ENCODE results near the gene LIN7C.

LIN7C gene

DNA sequence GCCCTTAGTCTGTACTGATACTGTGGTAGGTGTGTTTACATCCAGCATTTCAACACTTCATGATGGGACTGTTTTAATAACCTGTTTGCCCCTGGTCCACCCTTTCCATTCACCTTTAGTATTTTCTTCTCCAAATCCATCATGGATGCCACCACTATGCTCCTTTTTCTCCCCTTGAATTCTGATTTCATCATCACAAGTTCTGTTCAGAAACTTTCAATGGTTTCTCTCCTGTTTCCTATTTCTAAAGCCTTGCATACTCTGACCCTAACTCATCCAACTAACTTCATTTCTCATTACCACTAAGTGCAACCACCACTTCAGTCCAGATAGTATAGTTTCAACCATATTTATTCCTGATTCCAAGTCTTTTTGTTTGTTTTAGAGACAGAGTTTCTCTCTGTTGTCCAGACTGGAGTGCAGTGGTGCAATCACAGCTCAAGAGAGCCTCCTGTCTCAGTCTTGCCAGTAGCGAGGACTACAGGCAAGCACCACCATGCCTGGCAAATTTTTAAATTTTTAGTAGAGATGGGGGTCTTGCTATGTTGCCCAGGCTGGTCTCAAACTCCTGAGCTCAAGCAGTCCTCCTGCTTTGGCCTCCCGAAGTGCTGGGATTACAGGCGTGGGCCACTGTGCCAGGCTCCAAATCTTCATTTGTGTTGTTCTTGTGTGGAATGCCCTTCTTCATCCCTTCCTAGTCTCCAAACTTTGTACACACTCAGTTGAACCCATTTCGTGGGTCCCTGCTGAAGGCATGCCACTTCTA lies 1.2 kb upstream of the LIN7C start:
- no peak for DNase-seq

DNA sequence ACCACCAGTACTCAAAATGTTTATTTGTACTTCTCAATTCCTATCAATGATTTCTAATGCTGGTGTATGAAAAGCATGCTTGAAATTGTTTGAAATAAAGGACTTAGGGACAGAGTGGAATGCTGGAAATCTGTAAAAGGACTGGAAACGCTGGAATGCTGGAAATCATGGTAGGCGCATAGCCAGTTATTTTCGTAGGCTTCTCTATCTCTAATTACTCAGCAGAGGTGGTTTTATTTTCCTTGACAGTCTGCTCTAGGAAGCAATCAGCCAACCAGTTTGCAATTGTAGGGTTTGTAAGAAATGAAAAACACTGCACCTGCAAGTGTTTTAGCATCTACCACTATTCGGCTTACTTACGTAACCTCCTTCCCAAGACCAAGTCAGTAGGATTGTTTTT lies 788 bp downstream of the LIN7C start:
- no peak for DNase-seq

DNA sequence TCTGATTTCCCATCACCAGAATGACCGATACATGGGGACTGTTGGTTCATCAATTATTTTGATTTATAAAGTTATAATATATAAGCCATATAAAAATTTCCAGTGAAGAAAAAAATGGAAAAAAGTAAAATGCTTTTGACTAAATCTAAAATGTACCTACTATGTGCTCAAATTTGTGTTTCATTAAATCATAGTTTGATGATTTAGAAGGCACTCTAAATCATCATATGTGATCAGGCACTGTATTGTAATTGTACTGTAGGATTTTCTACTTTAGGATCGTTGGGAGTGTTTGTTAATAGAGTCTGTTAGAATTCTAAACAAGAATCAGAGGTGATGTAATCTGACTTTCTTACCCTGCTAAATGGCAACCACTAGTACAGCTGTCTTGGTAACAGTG lies 2.4 kb downstream of the LIN7C start:
- DNase-seq: no peak

DNA sequence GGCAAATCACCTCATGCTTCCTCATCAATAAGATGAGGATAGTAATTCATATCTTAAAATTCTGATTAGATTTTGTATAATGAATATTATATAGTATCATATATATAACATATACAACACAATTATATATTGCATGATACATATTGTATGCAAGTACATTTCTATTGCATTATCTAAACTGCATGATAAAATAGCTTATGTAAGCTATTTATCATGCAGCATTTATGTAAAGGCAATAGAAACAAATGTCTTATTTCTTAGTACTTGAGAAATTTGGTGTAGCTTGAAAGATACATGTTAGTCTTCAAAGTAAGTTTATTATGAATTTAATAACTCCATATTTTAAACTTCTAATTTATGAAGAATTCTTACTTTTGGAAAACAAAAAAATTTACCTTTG lies 5.5 kb downstream of the LIN7C start:
- no peak for DNase-seq

DNA sequence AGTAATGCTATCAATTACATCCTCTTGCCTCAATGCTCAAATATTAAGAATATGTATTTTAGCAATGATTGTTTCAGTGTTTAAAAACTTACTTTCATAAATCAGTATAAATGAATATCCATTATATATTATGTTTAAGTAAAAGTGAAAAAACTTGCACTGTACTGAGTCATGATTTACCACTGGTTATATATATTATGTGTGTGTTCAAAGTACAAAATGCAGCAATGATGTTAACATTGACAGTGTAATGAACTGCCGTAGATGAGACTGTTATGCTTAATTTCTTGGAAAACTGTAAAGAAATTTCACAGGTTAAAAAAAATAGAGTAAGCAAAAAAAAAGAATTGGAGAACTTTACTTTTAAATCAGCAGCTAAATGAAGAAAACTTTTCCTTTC lies 8.7 kb downstream of the LIN7C start:
- DNase-seq: no peak

DNA sequence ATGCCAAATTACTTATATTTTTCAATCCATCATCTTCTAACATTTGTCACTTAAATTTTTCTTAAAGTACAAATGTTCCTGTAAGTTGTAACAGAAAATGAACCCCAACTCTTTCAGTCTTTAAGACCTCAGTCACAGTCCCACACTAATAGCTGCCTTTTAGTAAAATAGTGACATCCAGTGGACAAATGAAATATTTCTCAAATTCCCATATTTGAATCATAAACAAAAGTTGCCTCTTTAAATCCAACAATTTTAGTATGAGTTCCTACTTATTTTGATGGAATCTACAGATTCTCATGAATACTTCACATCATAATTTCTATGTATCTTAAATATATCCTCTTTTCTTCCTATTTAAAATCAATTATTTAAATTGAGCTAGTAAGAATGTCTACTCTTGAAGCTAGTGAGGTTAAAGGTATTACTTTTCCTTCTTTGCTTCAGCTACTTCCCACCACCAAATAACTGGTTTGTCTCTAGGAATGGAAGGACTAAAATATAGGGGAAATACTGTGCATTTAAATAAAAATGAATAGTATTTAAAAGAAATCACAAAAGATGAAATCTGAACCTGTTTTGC lies 9.2 kb downstream of the LIN7C start:
- no peak for DNase-seq

DNA sequence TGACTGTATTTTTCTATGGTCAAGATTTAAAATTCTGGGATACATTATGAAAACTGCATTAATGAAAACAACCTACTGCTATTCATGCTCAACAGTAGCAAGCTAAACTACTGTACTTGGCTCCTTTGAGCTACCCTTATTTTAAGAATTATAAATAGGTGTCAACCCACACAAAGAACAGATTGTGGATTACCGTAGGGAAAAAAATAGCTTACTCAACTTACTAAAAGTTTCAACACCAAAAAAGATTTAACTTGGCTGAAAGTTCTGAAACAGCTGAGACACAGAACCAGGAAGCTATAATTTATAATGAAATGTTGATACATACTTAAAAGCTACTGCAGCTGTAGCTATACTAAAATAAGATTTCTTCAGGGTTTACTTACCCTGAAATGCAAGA lies 10.1 kb downstream of the LIN7C start:
- DNase-seq: no peak

DNA sequence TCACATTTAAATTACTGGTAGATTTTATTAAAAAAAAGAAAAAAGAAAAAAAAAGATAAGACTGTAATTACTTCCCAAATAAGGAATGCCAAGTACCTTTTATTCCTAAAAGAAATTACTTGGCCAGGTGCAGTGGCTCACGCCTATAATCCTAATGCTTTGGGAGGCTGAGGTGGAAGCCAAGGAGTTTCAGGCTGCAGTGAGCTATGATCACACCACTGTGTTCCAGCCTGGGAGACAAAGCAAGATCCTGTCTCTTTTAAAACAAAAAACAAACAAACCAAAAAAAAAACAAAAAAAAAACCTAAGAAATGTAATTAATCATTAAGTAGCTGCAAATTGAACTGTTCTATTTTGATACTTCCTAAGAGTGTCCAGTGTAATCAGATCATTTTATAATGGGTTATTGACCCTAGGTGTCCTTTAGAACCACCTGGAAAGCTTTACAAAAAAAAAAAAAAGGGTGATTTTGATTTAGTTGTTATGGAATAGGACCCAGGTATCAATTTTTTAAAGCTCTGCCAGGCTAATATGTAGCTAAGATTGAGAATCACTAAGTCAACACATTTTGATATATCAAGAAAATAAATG lies 10.8 kb downstream of the LIN7C start:
- no peak for DNase-seq

DNA sequence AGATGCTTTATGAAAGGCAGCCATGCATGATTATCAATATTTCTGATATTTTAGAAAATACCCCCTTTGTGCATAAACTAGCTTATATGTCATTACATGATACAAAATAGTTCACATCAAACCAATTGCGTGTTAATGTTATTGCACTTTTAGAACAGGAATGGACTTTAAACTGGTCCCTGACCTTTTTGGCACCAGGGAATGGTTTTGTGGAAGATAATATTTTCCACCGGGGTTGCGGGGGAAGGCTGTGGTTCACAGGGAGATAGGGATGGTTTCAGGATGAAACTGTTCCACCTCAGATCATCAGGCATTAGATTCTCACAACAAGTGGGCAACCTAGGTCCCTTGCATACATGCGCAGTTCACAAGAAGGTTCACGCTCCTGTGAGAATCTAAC lies 17.5 kb downstream of the LIN7C start:
- DNase-seq: no peak

DNA sequence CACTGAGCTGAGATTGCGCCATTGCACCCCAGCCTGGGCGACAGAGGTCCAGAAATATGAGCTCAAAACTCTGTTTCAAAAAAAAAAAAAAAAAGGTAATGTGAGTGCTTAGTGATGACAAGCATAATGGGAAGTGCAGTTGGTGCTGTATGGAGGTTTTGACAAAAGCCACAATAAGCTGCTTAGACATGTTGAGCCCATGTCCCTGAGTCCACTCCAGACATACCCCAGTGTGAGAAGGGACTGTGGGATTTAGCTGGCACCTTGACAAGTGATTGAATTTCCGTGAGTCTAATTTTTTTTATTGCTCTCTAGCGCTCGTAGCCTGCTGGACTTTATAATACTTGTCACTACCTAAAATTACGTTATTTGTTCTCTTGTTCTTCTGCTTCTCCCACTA lies 18.9 kb downstream of the LIN7C start:
- no peak for DNase-seq

DNA sequence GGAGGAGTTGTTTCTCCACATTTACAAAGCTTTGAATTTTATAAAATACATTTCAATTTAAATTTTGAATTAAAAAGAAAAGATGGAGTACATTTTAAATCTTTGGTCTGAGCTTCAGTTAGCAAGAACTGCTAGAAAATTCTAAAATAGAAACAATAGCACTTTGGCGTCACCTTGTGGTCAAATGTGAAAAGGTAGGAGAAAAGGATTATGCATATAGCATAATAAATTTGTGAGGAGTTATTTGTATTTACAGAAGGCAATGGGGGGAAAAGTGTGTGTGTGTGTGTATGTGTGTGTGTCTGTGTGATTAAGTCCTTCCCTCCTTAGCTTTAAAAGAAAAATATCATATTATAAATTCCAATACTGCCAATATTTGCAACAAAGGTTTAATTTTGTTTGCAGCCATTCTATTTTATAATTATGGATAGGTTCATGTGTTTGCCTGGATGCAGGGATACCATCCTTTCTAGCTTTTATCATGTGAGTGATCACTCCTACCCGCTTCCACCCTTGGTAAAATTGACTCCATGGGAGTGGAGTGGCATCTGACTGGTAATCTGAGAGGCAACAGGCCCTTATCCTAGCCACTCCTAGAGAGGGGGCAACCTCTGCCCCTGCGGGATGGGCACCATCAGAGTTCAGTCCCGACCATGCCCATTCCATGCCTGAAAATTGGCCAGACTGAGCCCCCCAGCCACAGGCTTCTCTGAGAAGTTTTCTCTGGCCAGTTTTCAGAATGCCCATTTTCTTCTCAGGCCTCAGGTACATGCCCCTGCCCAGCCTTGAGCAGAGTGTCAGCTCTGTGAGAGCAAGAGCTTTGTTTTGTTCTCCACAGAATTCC lies 20.4 kb downstream of the LIN7C start:
- DNase-seq: peak; percentile 44

DNA sequence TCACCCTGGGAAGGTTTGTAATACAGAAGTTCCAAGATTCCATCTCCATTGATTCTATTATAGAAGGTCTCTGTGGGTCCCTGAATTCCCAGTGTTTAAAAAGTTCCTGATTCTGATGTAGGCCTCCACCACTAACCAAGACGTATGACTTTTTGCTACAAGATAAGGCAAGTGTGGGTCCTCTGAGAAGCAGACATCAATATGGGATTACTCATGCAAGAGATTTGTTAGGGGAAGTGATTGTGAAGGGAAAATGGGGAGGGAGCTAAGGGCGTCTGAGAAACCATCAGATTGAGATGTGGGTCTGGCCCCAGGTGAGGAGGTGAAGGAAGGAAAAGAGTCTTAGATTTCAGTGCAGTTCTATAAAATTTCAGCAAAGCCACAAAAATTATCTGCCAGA lies 23.8 kb downstream of the LIN7C start:
- no peak for DNase-seq

DNA sequence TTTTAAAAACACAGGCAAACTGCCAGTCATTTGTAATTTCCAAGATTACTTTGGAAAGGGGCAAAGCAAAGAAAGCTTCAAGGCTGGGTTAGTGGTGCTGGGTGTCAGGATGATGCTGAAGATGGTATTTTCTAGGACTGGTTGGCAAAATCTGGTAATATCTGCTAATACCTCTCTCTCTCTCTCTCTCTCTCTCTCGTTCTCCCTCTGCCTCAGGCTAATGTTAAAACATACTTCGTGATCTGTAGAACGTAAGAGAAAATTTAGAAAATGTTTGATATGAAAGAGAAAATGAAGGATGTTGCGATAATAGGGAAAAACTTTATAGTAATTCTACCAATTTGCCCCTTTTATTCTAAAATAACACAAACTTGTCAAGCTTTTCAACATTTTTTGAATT lies 24.6 kb downstream of the LIN7C start:
- DNase-seq: no peak

DNA sequence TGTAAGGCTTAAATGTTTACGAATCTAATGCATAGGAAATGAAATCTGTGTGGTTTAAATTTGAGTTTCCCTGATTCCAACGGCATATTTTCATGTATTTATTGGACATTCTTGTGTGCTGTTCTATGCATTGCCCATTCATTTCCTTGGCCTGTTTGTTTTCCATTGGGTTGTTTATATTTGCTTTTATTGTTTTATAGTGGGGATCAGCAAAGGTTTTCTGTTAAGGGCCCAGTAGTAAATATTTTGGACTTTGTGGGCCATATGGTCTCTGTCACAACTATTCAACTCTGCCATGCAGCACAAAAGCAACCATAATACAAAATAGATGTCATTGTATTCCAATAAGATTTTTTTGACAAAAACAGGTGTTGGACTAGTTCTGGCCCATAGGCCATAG lies 28.7 kb downstream of the LIN7C start:
- no peak for DNase-seq

DNA sequence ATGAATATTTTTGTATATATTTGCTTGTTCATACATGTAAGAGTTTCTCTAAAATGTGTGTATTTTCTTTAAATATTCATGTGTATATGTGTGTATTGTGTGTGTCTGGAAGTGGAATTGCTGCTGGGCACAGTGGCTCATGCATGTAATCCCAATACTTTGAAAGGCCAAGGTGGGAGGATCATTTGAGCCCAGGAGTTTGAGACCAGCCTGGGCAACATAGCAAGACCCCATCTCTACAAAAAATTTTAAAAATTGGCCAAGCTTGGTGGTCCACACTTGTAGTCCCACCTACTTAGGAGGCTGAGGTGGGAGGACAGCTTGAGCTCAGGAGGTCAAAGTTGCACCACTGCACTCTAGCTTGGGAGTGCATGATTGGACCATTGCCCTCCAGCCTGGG lies 29.3 kb downstream of the LIN7C start:
- DNase-seq: no peak

DNA sequence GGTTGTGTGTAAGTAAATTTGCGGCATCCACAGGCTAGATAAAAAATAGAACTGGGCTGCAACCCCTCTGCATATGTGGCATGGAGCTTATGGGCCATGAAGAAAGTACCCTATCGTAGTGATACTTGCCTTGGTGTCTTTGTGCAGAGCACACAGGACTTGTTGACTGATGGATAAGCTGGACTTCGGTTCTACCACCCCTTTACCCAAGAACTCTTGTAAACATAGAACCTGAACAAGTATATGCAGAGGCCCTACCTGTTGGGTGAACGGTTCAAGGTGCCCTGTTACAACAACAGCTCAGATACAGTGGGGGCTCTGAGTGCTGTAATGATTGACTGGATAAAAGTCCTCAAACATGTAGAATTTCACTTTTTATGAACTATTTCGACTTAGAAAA lies 30.9 kb downstream of the LIN7C start:
- DNase-seq: no peak

DNA sequence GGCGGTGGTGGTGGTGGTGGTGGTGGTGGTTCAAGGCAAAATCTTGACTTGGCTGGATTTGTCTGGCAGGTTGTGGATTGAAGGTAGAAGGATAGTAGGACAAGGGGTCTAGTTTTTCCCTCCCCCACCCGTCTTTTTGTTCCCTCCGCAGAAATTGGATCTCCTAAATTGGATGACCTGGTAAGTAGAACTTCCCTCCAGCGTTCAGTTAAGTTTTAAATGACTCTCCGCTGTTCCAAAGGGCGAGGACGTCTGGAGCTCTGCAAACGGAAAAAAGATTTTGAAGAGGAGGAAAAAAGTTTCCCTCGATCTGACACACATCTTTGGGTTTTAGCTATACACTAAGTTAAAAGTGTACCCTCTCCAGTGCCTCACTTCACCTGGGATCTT lies 33.6 kb downstream of the LIN7C start:
- no peak for DNase-seq

DNA sequence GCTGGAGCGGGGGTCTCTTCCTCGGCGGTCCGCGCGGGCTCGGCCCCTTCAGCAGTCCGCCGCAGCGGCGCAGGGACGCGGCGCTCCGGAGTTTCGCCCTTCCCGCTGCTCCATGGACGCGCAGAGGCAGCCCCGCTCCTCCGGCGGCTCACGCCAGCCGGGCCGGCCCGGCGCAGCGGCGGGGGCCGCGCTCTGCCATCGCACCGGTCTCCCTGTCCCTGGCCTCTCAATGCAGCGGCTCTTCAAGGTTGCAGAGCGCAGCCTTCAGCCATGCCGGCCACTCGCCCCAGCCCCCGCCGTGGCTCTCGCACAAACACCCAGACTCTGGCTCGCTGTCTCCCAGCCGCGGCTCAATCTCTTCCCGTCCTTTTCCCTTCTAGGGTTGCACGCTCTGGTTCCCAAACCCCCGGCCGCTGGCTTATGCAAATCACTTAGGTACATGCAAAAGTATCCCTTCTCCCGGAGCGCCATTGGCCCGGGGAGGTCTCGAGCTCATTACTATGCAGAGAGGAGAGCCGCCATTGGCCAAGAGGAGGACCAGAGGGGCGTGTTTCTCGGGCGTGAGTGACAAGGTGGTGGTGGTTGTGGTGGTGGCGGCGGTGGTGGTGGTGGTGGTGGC lies 34.1 kb downstream of the LIN7C start, which contains the start of gene LGR4:
Gene LGR4 (minus strand): TSS at position 393 of the 619 bp plus-strand sequence. CDS start 488 bp downstream, outside the sequence.
- peak; percentile 74 for DNase-seq

DNA sequence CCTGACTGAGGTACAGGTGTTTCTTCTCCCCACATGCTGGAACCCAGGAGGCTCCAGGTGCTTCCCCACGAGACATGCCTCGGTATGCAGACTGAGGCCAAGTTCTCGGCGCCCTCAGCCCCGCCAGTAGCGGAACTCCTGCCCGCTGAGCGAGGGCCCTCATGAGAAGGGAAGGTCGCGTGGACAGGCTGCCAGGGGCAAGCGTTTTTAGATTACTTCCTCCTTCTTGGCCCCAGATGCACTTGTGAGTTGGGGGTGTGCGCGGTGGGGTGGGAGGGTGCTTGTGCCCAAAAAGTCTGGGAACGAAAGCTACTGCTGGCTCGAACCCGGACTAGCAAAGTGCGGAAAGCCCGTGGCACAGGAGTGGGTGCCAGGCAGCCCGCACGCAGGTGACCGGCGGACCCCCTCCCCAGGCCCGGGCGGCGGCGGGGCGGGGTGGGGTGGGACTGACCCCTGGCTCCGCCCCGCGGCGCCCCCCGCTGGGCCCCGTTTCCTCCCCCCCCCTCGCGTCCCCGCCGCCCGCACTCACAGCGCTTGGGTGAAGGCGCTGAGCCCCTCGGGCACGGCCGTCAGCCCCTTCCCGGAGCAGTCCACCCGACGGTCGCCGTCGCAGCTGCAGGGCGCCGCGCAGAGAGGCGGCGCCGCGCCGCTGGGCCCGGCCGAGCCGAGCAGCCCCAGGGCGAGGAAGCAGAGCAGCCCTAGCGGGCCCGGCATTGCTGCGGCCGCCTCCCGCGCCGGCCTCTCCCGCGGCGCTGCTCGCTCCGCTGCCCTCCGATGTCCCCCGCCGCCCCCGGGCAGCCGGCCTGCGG lies 34.8 kb downstream of the LIN7C start:
- peak; percentile 29 for DNase-seq

DNA sequence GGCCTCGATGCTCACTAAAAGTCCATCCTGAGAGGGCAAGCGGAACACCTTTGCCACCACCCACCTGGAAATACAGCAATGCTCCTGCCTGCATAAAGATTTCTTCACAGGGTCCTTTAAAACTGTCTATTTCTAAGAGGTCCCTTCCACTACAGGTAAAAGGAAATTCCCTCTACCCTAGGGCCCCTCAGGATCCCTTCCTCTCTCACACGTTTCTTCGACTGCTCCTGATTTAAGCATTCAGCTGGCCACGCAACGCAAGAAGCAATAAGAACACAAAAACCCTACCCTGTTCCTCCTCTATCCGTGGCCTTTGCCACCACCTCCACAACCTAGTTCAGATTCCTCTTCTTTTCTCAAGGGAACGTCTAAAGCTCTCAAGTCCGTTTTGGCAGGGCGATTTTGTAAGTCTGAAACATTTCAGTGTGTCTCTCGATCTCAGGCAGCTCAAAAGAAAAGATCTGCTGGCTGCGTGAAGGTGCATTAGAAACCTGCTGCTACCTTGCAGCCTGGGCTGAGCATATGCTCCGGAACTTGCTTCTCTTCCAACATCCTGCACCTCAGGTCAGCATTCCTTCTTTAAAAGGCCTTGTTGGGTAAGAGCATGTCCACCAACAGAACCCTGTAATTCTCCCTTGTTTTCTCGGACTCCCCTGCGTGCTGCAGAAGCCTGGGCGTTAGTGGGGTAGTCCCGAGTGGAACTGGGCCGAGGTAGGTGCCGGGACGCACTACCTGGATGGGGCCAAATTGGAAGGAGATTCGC lies 35.6 kb downstream of the LIN7C start:
- no peak for DNase-seq

DNA sequence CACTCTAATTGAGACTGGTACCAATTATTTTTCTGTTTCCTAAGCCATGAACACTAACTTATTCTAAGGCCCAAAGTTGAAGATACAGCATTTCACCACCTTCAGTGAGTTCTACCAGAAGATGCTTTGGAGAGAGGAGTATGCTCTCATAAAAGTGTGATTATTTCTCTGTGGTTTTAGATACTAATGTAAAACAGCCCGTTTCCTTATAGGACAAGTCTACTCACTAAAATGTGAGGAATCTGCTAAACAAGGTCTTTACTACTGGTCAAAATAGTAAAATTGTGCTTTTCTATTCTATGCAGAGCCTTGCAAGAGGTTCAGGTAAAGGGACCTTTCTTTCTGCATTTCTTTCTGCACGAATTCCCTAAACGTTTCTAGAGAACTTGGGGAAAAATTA lies 36.4 kb downstream of the LIN7C start:
- no peak for DNase-seq

All from stimulated activated CD8-positive, alpha-beta memory T cell treated with anti-CD3 and anti-CD28 coated beads, Interleukin-4, amount 100 ng/mL, for 48 hours (primary cell).